ENCODE measurements around the gene CCDC85C.

DNA sequence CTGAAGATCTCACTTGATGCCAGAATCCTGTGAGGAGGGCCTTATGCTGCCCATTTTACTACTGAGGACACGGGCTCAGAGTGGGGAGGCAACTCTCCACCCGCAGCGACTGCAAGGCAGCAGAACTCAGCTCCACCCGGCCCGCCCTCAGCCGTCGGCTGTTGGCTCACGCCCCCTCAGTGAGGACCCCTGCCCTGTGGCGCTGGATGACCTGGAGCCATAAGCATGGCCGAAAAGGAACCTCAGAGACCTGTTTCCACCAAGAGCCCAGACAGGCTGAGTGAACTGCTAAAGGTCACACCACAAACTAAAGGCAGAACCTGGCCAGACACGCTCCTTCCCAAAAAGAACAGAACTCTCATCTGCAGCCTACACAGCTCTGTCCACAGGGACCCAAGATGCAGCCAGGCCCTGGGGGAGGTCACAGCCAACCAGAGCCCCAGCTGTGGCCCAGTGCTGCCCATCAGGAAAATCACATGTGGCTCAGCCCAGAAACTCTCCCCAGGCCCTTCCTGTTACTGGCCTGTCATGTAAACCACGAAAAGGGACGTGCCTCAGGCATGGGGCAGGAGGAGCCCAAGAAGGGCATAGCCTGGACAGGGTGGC, 90.0 kb downstream of the CCDC85C start:
- TF ChIP-seq, protein P1, sequence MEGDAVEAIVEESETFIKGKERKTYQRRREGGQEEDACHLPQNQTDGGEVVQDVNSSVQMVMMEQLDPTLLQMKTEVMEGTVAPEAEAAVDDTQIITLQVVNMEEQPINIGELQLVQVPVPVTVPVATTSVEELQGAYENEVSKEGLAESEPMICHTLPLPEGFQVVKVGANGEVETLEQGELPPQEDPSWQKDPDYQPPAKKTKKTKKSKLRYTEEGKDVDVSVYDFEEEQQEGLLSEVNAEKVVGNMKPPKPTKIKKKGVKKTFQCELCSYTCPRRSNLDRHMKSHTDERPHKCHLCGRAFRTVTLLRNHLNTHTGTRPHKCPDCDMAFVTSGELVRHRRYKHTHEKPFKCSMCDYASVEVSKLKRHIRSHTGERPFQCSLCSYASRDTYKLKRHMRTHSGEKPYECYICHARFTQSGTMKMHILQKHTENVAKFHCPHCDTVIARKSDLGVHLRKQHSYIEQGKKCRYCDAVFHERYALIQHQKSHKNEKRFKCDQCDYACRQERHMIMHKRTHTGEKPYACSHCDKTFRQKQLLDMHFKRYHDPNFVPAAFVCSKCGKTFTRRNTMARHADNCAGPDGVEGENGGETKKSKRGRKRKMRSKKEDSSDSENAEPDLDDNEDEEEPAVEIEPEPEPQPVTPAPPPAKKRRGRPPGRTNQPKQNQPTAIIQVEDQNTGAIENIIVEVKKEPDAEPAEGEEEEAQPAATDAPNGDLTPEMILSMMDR (IDR thresholded peaks at IDR 0.05 in 2 of 3, conservative IDR thresholded peaks at IDR 0.05 in 1 of 3; ENCODE audit: borderline replicate concordance in 1 of 3, insufficient read depth in 1 of 3, low read depth in 2 of 3, low read length in 2 of 3) = no peak
- TF ChIP-seq POLR2A (IDR thresholded peaks at IDR 0.05; ENCODE audit: borderline replicate concordance, extremely low read depth, insufficient read depth, insufficient read length) (no peak), SP1 (IDR thresholded peaks at IDR 0.05; ENCODE audit: low read depth) (no peak), CEBPB (IDR thresholded peaks at IDR 0.05; ENCODE audit: low read depth) (no peak), YY1 (IDR thresholded peaks at IDR 0.05; ENCODE audit: extremely low read depth, insufficient replicate concordance, low read depth, low read length) (no peak), ZNF274 (IDR thresholded peaks at IDR 0.05; ENCODE audit: low read depth, low read length) (no peak), JUND (IDR thresholded peaks at IDR 0.05) (no peak), TCF7L2 (IDR thresholded peaks at IDR 0.05; ENCODE audit: borderline replicate concordance, extremely low read depth, insufficient read depth, insufficient read length) (no peak), EZH2 (IDR thresholded peaks at IDR 0.05) (no peak), POLR2AphosphoS5 (IDR thresholded peaks at IDR 0.05; ENCODE audit: low read depth, low read length) (no peak)

All from HCT116 (cell line).